Sigmoid colon (tissue), 4 donors: ENCODE results near the gene LONP1.

Experiments
- CTCF ChIP-seq, 4 experiments: fragments of 450-650 bp in 3 of 4; fragments of 200-600 bp in 1 of 4; IDR thresholded peaks; one replicate each; pipeline ENCODE4 v1.5.1; 2016 to 2019; ENCODE audit warnings: antibody characterized with exemption in 4 of 4, mild to moderate bottlenecking in 3 of 4, moderate library complexity in 2 of 4
- EP300 ChIP-seq, 4 donors: sonication (generic); formaldehyde crosslinking; IDR thresholded peaks; one replicate each; pipeline ENCODE4 v1.6.1; 2017; ENCODE audit warnings: antibody characterized with exemption in 4 of 4
- POLR2A ChIP-seq, 2 donors: fragments of 450-650 bp; IDR thresholded peaks; one replicate each; pipeline ENCODE4 v1.6.1; 2016; ENCODE audit warnings: antibody characterized with exemption in 2 of 2, mild to moderate bottlenecking in 2 of 2, moderate library complexity in 2 of 2
- POLR2AphosphoS5 ChIP-seq, 4 donors: sonication (generic); formaldehyde crosslinking; IDR thresholded peaks; one replicate each; pipeline ENCODE4 v1.6.1; 2017; ENCODE audit warnings: antibody characterized with exemption in 4 of 4

- TF ChIP-seq CTCF (IDR thresholded peaks at IDR 0.05) = no peak
- TF ChIP-seq POLR2A (IDR thresholded peaks at IDR 0.05) = no peak
- TF ChIP-seq EP300 (IDR thresholded peaks at IDR 0.05) = no peak
- no peak for TF ChIP-seq POLR2AphosphoS5 (IDR thresholded peaks at IDR 0.05)
These were observed 46.2 kb downstream of the LONP1 start for GRCh38 chr19:5673752-5674151.
